Breast epithelium (tissue), 4 donors: ENCODE data around the gene TPPP3. TPM values are rescaled to one million over a fixed set of nuclear protein-coding genes. Genes with fewer than 3 reads are reported as not detected.
"Not testable (repeated sequence)": the region's sequence is repeated elsewhere in the genome, so short reads cannot be mapped to it uniquely, and the experiment has no call there.

Experiments used
- DNase-seq, 2 donors: peaks; one replicate each; pipeline ENCODE4 v3.0.0-alpha.2; 2019; ENCODE audit warnings: low spot score in 2 of 2
- H3K27ac ChIP-seq, 2 donors: fragments of 200-600 bp; sonication (generic) in 1 of 2; one replicate each; pipeline ENCODE4 v1.5.1; 2016 to 2019; ENCODE audit warnings: mild to moderate bottlenecking in 1 of 2
- H3K27me3 ChIP-seq, 2 donors: fragments of 200-600 bp; sonication (generic) in 1 of 2; one replicate each; pipeline versions ENCODE4 v1.5.1 to v1.6.0; 2017 to 2019; ENCODE audit warnings: control low read depth in 1 of 2, mild to moderate bottlenecking in 1 of 2
- H3K36me3 ChIP-seq: fragments of 200-600 bp; one replicate; pipeline ENCODE4 v1.5.1; 2019
- H3K4me1 ChIP-seq, 2 donors: fragments of 200-600 bp; sonication (generic); one replicate each; pipeline ENCODE4 v1.5.1; 2016 to 2019; ENCODE audit warnings: control low read depth in 1 of 2
- H3K4me3 ChIP-seq, 3 donors: fragments of 200-600 bp; sonication (generic); 1 replicate in 2 of 3; 2 replicates in 1 of 3; pipeline ENCODE4 v1.5.1; 2016 to 2019; ENCODE audit warnings: mild to moderate bottlenecking in 3 of 3, moderate library complexity in 2 of 3
- H3K9me3 ChIP-seq, 2 donors: fragments of 200-600 bp; sonication (generic) in 1 of 2; one replicate each; pipeline ENCODE4 v1.5.1; 2016 to 2019; ENCODE audit warnings: control low read depth in 1 of 2
- CTCF ChIP-seq, 3 donors: fragments of 450-650 bp; IDR thresholded peaks; one replicate each; pipeline ENCODE4 v1.5.1; 2016 to 2017; ENCODE audit warnings: antibody characterized with exemption in 3 of 3, mild to moderate bottlenecking in 3 of 3, moderate library complexity in 3 of 3
- POLR2A ChIP-seq: fragments of 450-650 bp; IDR thresholded peaks from one replicate; pipeline ENCODE4 v1.6.1; 2016; ENCODE audit warnings: antibody characterized with exemption, mild to moderate bottlenecking, moderate library complexity
- POLR2AphosphoS5 ChIP-seq, 3 donors: sonication (generic); formaldehyde crosslinking; IDR thresholded peaks; one replicate each; pipeline ENCODE4 v1.6.1; 2017; ENCODE audit warnings: antibody characterized with exemption in 3 of 3
- intact Hi-C: fragments of 100-400 bp; cut with DNase I; formaldehyde crosslinking; loops from one replicate; pipeline ENCODE4 v1.15.1; 2023; ENCODE audit warnings: low total_unique reads
- total RNA-seq, 3 donors: library from RNA; depleted of rRNA; stranded (reverse); fragments of >200 nt; gene quantifications; one replicate each; pipeline ENCODE4 v1.1.0, GENCODE V29; 2016

The TPPP3 gene
- total RNA-seq, 3 donors from 2014 or later = 1.3 to 6.9 (median 3.6) TPM

GRCh38 chr16:67357561-67357960 is 35.7 kb downstream of the TPPP3 start:
- Histone ChIP-seq H3K9me3 (no peaks in the 10 kb centered on the region), H3K4me1 (no peaks in the 10 kb centered on the region), H3K36me3 (no peaks in the 10 kb centered on the region), H3K27ac (no peak overlapping the region), H3K27me3 (no peaks in the 10 kb centered on the region), H3K4me3 (no peak overlapping the region)
- no peak for DNase-seq
- intact Hi-C loops = no loop called here
- TF ChIP-seq CTCF (IDR thresholded peaks at IDR 0.05) (no peak), POLR2AphosphoS5 (IDR thresholded peaks at IDR 0.05) (no peak), POLR2A (no peak)

DNA sequence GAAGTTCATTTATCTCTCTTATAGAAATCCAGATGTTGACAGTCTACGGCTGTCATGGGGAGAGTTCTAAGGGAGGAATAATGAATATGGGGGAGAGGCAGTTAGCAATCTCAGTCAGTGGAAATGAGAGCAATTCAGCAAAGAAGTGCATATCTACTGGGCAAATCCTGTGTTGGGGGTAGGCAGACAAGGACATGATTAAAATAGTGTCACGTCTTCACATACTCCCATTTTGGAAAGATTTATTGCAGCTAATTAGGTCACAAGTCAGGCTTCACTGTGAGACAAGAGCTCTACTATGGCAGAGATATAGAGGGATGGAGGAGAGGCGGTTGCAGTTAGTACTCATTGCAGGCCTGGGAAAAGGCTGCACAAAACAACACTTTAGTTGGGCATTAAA is 36.9 kb downstream of the TPPP3 start:
- no peak for DNase-seq
- Histone ChIP-seq H3K36me3 (no peaks in the 10 kb centered on the region), H3K27ac (no peak overlapping the region), H3K4me1 (no peaks in the 10 kb centered on the region), H3K27me3 (no peaks in the 10 kb centered on the region), H3K9me3 (no peaks in the 10 kb centered on the region), H3K4me3 (no peak overlapping the region)
- TF ChIP-seq POLR2AphosphoS5 (IDR thresholded peaks at IDR 0.05) (no peak), CTCF (IDR thresholded peaks at IDR 0.05) (no peak), POLR2A (no peak)
- intact Hi-C loops = no loop called here

- H3K27me3 ChIP-seq, DNase-seq, H3K4me1 ChIP-seq, H3K27ac ChIP-seq, H3K4me3 ChIP-seq, H3K9me3 ChIP-seq, H3K36me3 ChIP-seq, intact Hi-C loops: not testable (repeated sequence)
Measured at GRCh38 chr16:67352463-67352862, 40.8 kb downstream of the TPPP3 start.

DNA sequence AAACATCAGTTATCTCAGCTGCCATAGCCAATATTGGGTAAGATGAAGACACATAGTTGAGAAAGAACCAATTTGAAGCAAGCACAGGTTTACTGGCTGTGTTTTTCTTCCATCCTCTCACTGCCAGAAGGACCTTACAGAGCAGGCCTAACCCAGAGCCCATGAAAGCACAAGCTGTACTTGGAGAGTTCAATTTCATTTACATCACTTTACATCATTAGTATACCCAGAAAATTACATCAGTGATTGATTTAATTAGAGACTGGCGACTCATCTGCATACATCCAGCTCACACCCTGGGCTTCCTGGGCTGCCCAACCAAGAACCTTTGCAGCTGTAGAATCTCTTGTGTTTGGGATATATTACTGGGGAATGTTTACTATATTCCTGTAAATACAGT is 43.0 kb downstream of the TPPP3 start:
- intact Hi-C loops = no loop called here
- Histone ChIP-seq H3K4me1 (no peaks in the 10 kb centered on the region), H3K4me3 (no peak overlapping the region), H3K36me3 (no peaks in the 10 kb centered on the region), H3K27ac (no peak overlapping the region), H3K9me3 (no peaks in the 10 kb centered on the region), H3K27me3 (no peaks in the 10 kb centered on the region)
- TF ChIP-seq POLR2A (no peak), CTCF (IDR thresholded peaks at IDR 0.05) (no peak), POLR2AphosphoS5 (IDR thresholded peaks at IDR 0.05) (no peak)
- DNase-seq = no peak

DNA sequence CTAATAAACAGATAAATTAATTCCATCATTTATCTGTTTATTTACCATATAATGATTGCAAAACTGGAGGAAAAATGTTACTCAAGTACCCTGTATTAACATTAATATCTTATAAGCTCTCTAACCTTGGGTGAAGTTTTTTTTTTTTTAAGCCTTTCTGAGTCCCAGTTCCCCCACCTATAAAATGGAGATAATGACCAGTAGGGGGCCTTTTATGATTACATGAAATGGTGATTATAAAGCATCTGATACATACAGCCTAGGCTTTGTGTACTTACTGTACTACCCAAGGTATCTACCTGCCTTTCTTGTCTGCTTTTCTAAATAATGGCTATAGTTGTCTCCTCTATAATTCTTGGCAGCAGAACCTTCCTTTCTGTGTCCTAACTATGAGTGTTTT is 44.1 kb downstream of the TPPP3 start:
- DNase-seq = no peak
- H3K36me3 ChIP-seq = no peaks in the 10 kb centered on the region
- H3K27ac ChIP-seq = no peak overlapping the region
- no peak overlapping the region for H3K4me3 ChIP-seq
- no peak for TF ChIP-seq POLR2A
- TF ChIP-seq CTCF (IDR thresholded peaks at IDR 0.05) = no peak
- TF ChIP-seq POLR2AphosphoS5 (IDR thresholded peaks at IDR 0.05) = no peak
- intact Hi-C loops = no loop called here
- H3K27me3 ChIP-seq = no peaks in the 10 kb centered on the region
- no peaks in the 10 kb centered on the region for H3K4me1 ChIP-seq
- H3K9me3 ChIP-seq = no peaks in the 10 kb centered on the region

GRCh38 chr16:67346341-67346740 is 47.0 kb downstream of the TPPP3 start:
- Histone ChIP-seq H3K36me3 (no peaks in the 10 kb centered on the region), H3K4me1 (no peaks in the 10 kb centered on the region), H3K9me3 (no peaks in the 10 kb centered on the region), H3K27me3 (no peaks in the 10 kb centered on the region), H3K4me3 (no peak overlapping the region), H3K27ac (no peak overlapping the region)
- no peak for TF ChIP-seq POLR2A
- no peak for TF ChIP-seq POLR2AphosphoS5 (IDR thresholded peaks at IDR 0.05)
- DNase-seq = peak in 1 of 2 donors; percentile 59
- intact Hi-C loops = no loop called here
